A549 (cell line): ENCODE results near the gene TVP23B. TPM values are rescaled to one million over a fixed set of nuclear protein-coding genes. Genes with fewer than 3 reads are reported as not detected.
"Not testable (repeated sequence)": the region's sequence is repeated elsewhere in the genome, so short reads cannot be mapped to it uniquely, and the experiment has no call there.

Experiments used
- ATAC-seq, 2 experiments: fragments of 200-7000 bp in 1 of 2; fragments of >200 bp in 1 of 2; cut with Nextera tagmentation in 1 of 2; cut with Tn5 transposase in 1 of 2; 3 replicates each; pipeline versions ENCODE4 v1.8.0 to v1.9.1; 2018 to 2020; ENCODE audit warnings: mild to moderate bottlenecking in 1 of 2, moderate library complexity in 1 of 2
- CTCF ChIA-PET: fragments of 300-600 bp; sonication (Branson Sonifier 250); formaldehyde crosslinking; extraction: SDS; loops from one replicate; lab custom pipeline; 2021; ENCODE audit warnings: antibody characterized with exemption, inconsistent platforms; lab: Yijun Ruan, JAX
- POLR2A ChIA-PET: fragments of 350-600 bp; formaldehyde crosslinking; extraction: SDS; loops from one replicate; lab custom pipeline; 2021; ENCODE audit warnings: antibody characterized with exemption, inconsistent platforms; lab: Yijun Ruan, JAX
- DNase-seq, 2 experiments: peaks; one replicate each; pipeline versions ENCODE4 v3.0.0 to v3.0.0-alpha.2; 2011 to 2016; ENCODE audit warnings: low read depth in 1 of 2, low spot score in 1 of 2
- FAIRE-seq: peaks from 2 replicates; lab custom pipeline; 2011; peaks lifted over from hg19 to GRCh38; lab: Jason Lieb, UNC
- H3K27ac ChIP-seq, 2 experiments: fragments of >200 bp; sonication (Bioruptor Twin); formaldehyde crosslinking; 3 replicates each; pipeline ENCODE4 v1.5.1; 2016 to 2017
- H3K4me1 ChIP-seq: fragments of >200 bp; sonication (Bioruptor Twin); formaldehyde crosslinking; 3 replicates; pipeline ENCODE4 v1.6.1; 2016
- H3K4me2 ChIP-seq: fragments of >200 bp; sonication (Bioruptor Twin); formaldehyde crosslinking; 3 replicates; pipeline ENCODE4 v1.6.1; 2016
- H3K4me3 ChIP-seq: fragments of >200 bp; sonication (Bioruptor Twin); formaldehyde crosslinking; 3 replicates; pipeline ENCODE4 v1.5.1; 2016
- H3K9me3 ChIP-seq: fragments of >200 bp; sonication (Bioruptor Twin); formaldehyde crosslinking; 3 replicates; pipeline ENCODE4 v1.6.1; 2016
- CBX8 ChIP-seq: fragments of 200-600 bp; sonication (generic); IDR thresholded peaks from 2 replicates; pipeline ENCODE4 v1.6.1; 2016
- CHD2 ChIP-seq: fragments of 150-350 bp; IDR thresholded peaks from 2 replicates; pipeline ENCODE4 v1.6.1; 2014; ENCODE audit warnings: low read length; ENCODE audit not compliant: partially characterized antibody
- GATA3 ChIP-seq: IDR thresholded peaks from 2 replicates; pipeline ENCODE4 v1.6.1; 2012; ENCODE audit warnings: borderline replicate concordance
- HOXB13 ChIP-seq: fragments of 250-450 bp; sonication (Bioruptor Pico); IDR thresholded peaks from 2 replicates; pipeline ENCODE4 v1.5.0; 2020; ENCODE audit warnings: low read depth, mild to moderate bottlenecking, moderate library complexity
- HOXB5 ChIP-seq: fragments of 250-450 bp; sonication (Bioruptor Pico); IDR thresholded peaks from 2 replicates; pipeline ENCODE4 v1.5.0; 2020; ENCODE audit warnings: mild to moderate bottlenecking, moderate library complexity
- POLR2AphosphoS2 ChIP-seq: conservative IDR thresholded peaks from 2 replicates; pipeline ENCODE4 v1.6.1; 2012; ENCODE audit warnings: low read length, improper control_type of control experiment, inconsistent platforms
- RAD21 ChIP-seq, 2 experiments: fragments of >200 bp in 1 of 2; sonication (Bioruptor Twin) in 1 of 2; formaldehyde crosslinking in 1 of 2; IDR thresholded peaks in 1 of 2; conservative IDR thresholded peaks in 1 of 2; 2 replicates in 1 of 2; 3 replicates in 1 of 2; pipeline ENCODE4 v1.6.1; 2012 to 2018; ENCODE audit warnings: inconsistent platforms in 1 of 2
- RNF2 ChIP-seq: fragments of 200-600 bp; sonication (generic); IDR thresholded peaks from 2 replicates; pipeline ENCODE4 v1.6.1; 2016; ENCODE audit warnings: low read depth, mild to moderate bottlenecking, antibody characterized with exemption, moderate library complexity, borderline replicate concordance
- SMC3 ChIP-seq: fragments of >200 bp; sonication (Bioruptor Twin); formaldehyde crosslinking; IDR thresholded peaks from 3 replicates; pipeline ENCODE4 v1.6.1; 2018; ENCODE audit warnings: inconsistent platforms
- ZC3H11A ChIP-seq: fragments of 450-650 bp; IDR thresholded peaks from 2 replicates; pipeline ENCODE4 v1.6.1; 2014; ENCODE audit warnings: antibody characterized with exemption, mild to moderate bottlenecking
- WGBS: methylation state at CpG from one replicate; pipeline ENCODE4 v1.1.6; 2017; ENCODE audit errors: missing lambda C conversion rate; 5-methylcytosine and 5-hydroxymethylcytosine counted together
- polyA plus RNA-seq, 4 experiments: library from polyadenylated mRNA; depleted of rRNA in 3 of 4; stranded (reverse); fragments of >200 nt; fragmentation: RNase III in 1 of 4; extraction: RNeasy Plus Mini Kit Qiagen cat#74134 plus additional on column Dnase treatment in 1 of 4; gene quantifications; 2 replicates in 3 of 4; 3 replicates in 1 of 4; pipeline ENCODE4 v1.2.3, GENCODE V29; 2011 to 2017
- TF ChIP-seq, protein P1 (sequence below): fragments of >200 bp; sonication (Bioruptor Twin); formaldehyde crosslinking; IDR thresholded peaks from 3 replicates; pipeline ENCODE4 v1.5.1; 2016
- TF ChIP-seq, protein P2 (sequence below): fragments of 450-650 bp; IDR thresholded peaks from 2 replicates; pipeline ENCODE4 v1.6.1; 2014; ENCODE audit warnings: antibody characterized with exemption

TVP23B gene
- polyA plus RNA-seq, 2 of the 4 experiments (the other 2 are of a cell fraction) = 85.2 to 134 TPM

GRCh38 chr17:18816489-18817371 is 35.7 kb downstream of the TVP23B start:
- CTCF ChIA-PET = interaction anchor here (0.6 to 1.1 kb wide), 6 partner anchors 33 to 206 kb away, joined by 3 to 7 read pairs (median 3); no protein-coding TSS in a partner anchor
- 36% methylated on average over 8 of the region's 9 CpGs for WGBS
- TF ChIP-seq SMC3 (peak; percentile 67), RAD21 (conservative IDR thresholded peaks at IDR 0.05 in 1 of 2, IDR thresholded peaks at IDR 0.05 in 1 of 2) (peak; percentile 83 to 88)
- TF ChIP-seq, protein P1, sequence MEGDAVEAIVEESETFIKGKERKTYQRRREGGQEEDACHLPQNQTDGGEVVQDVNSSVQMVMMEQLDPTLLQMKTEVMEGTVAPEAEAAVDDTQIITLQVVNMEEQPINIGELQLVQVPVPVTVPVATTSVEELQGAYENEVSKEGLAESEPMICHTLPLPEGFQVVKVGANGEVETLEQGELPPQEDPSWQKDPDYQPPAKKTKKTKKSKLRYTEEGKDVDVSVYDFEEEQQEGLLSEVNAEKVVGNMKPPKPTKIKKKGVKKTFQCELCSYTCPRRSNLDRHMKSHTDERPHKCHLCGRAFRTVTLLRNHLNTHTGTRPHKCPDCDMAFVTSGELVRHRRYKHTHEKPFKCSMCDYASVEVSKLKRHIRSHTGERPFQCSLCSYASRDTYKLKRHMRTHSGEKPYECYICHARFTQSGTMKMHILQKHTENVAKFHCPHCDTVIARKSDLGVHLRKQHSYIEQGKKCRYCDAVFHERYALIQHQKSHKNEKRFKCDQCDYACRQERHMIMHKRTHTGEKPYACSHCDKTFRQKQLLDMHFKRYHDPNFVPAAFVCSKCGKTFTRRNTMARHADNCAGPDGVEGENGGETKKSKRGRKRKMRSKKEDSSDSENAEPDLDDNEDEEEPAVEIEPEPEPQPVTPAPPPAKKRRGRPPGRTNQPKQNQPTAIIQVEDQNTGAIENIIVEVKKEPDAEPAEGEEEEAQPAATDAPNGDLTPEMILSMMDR = peak; percentile 79
- POLR2A ChIA-PET, H3K27ac ChIP-seq, H3K4me2 ChIP-seq, H3K9me3 ChIP-seq, H3K4me1 ChIP-seq, H3K4me3 ChIP-seq: not testable (repeated sequence)
- DNase-seq (peak; percentile 1 to 86), ATAC-seq (peak; percentile 86 to 93), FAIRE-seq (peak; percentile 99)

DNA sequence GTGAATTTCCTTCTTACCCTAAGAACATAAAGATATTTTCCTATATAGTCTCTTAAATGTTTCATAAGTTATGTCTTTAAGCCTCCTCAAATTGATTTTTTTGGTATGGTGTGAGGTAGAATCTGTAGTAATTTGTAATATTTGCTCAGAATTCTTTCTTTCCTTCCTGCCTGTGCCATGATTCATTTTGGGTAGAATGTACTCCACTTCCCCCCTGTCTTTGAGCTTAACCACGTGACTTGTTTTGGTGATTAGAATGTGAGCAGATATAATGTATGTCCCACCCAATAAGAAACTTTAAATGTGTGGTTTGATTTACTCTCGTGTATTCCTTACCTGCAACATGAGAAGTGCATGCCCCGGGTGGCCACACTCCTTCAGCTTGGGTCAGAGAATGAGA is 40.4 kb downstream of the TVP23B start:
- CTCF ChIA-PET, POLR2A ChIA-PET, H3K4me2 ChIP-seq, H3K4me1 ChIP-seq, H3K4me3 ChIP-seq, H3K9me3 ChIP-seq, ATAC-seq, DNase-seq, FAIRE-seq, H3K27ac ChIP-seq: not testable (repeated sequence)
- TF ChIP-seq, protein P2, sequence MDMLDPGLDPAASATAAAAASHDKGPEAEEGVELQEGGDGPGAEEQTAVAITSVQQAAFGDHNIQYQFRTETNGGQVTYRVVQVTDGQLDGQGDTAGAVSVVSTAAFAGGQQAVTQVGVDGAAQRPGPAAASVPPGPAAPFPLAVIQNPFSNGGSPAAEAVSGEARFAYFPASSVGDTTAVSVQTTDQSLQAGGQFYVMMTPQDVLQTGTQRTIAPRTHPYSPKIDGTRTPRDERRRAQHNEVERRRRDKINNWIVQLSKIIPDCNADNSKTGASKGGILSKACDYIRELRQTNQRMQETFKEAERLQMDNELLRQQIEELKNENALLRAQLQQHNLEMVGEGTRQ = 0 out of 2 replicates have a peak, but pooled peaks have one; percentile 20
- 62% methylated on average over 3 of the region's 3 CpGs for WGBS

GRCh38 chr17:18827613-18828012 is 46.6 kb downstream of the TVP23B start:
- H3K4me3 ChIP-seq, DNase-seq, H3K4me1 ChIP-seq, POLR2A ChIA-PET, H3K4me2 ChIP-seq, FAIRE-seq, H3K27ac ChIP-seq, CTCF ChIA-PET, H3K9me3 ChIP-seq, ATAC-seq: not testable (repeated sequence)
- WGBS = 71% methylated on average over 1 of the region's 1 CpG

DNA sequence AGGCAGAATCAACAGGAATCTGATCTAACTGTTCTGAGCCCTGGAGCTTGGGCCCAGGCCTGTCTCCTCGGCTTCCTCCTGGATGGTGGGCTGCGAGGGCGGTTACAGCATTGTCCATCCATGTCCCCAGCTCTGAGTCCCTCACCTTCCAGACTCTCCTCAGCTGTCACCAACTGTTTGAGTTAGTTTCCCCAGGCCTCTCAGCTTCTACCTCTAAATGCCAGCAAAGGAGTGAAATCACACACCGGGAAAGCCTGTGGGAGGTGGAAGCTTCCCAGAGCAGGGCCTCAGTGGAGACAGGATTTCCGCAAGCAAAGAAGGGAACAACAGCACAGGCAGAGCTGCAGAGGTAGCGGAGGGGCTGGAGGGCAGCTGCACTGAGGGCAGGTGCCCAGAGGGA is 67.5 kb downstream of the TVP23B start:
- Histone ChIP-seq H3K4me3 (no peak overlapping the region), H3K27ac (peak overlapping the region in 1 of 2 experiments; percentile 49; a peak in 2 of 6 replicates), H3K4me2 (no peak overlapping the region), H3K9me3 (no peaks in the 10 kb centered on the region), H3K4me1 (peaks cover 16% of the 10 kb centered on the region)
- ATAC-seq (no peak), DNase-seq (no peak), FAIRE-seq (no peak)
- WGBS = 96% methylated on average over 6 of the region's 6 CpGs
- ChIA-PET POLR2A (interaction anchor here (1.4 kb wide), 1 partner anchor 9 kb away, joined by 5 read pairs; the partner anchor contains the start of gene PRPSAP2), CTCF (interaction anchor here (3.8 kb wide), 1 partner anchor 112 kb away, joined by 9 read pairs; no protein-coding TSS in a partner anchor)
- TF ChIP-seq, protein P2 = no peak
- TF ChIP-seq CBX8 (no peak), CHD2 (no peak), RNF2 (no peak), GATA3 (no peak), HOXB13 (CRISPR knock-in tag) (no peak), ZC3H11A (no peak), RAD21 (conservative IDR thresholded peaks at IDR 0.05 in 1 of 2, IDR thresholded peaks at IDR 0.05 in 1 of 2) (no peak), HOXB5 (CRISPR knock-in tag) (no peak), POLR2AphosphoS2 (no peak)
